HepG2 (cell line): ENCODE measurements around the gene PCGF6. TPM values are rescaled to one million over a fixed set of nuclear protein-coding genes. Genes with fewer than 3 reads are reported as not detected.

Experiments used
- ATF7-NPFF ChIP-seq: sonication (generic); formaldehyde crosslinking; IDR thresholded peaks from 2 replicates; pipeline ENCODE4 v1.8.1; 2023; ENCODE audit warnings: mild to moderate bottlenecking, low read depth, missing genetic modification reagents, moderate library complexity
- BHLHE40 ChIP-seq: IDR thresholded peaks from 2 replicates; pipeline ENCODE4 v1.6.1; 2011; ENCODE audit warnings: low read length, improper control_type of control experiment
- BORCS8-MEF2B ChIP-seq: sonication (generic); formaldehyde crosslinking; IDR thresholded peaks from 2 replicates; pipeline ENCODE4 v1.8.0; 2022; ENCODE audit warnings: mild to moderate bottlenecking, missing genetic modification reagents
- CEBPB ChIP-seq: IDR thresholded peaks from 2 replicates; pipeline ENCODE4 v1.6.1; 2011; ENCODE audit warnings: low read depth, low read length, improper control_type of control experiment, borderline replicate concordance
- CHD4 ChIP-seq: fragments of 200-600 bp; sonication (generic); IDR thresholded peaks from 2 replicates; pipeline ENCODE4 v1.7.0; 2017; ENCODE audit warnings: mild to moderate bottlenecking, low read length, borderline replicate concordance
- CREBL2 ChIP-seq: sonication (generic); formaldehyde crosslinking; IDR thresholded peaks from 2 replicates; pipeline ENCODE4 v1.8.1; 2023; ENCODE audit warnings: missing genetic modification reagents, mild to moderate bottlenecking, borderline replicate concordance
- GATAD2A ChIP-seq: IDR thresholded peaks from 2 replicates; pipeline ENCODE4 v1.6.1; 2016
- GFI1 ChIP-seq: sonication (generic); formaldehyde crosslinking; IDR thresholded peaks from 2 replicates; pipeline ENCODE4 v1.5.0; 2020; ENCODE audit warnings: missing genetic modification reagents, mild to moderate bottlenecking, borderline replicate concordance
- KAT7 ChIP-seq: IDR thresholded peaks from 2 replicates; pipeline ENCODE4 v1.6.1; 2018; ENCODE audit warnings: borderline replicate concordance, missing compliant biosample characterization
- MIXL1 ChIP-seq: IDR thresholded peaks from 2 replicates; pipeline ENCODE4 v1.6.1; 2016
- NFE2 ChIP-seq: sonication (generic); formaldehyde crosslinking; IDR thresholded peaks from 2 replicates; pipeline ENCODE4 v1.4.0; 2020; ENCODE audit warnings: missing genetic modification reagents
- PCBP1 ChIP-seq: fragments of 200-400 bp; formaldehyde crosslinking; IDR thresholded peaks from 2 replicates; pipeline ENCODE4 v1.6.1; 2017; ENCODE audit warnings: mild to moderate bottlenecking, low read depth, low read length, borderline replicate concordance
- PTBP1 ChIP-seq: fragments of 200-400 bp; formaldehyde crosslinking; IDR thresholded peaks from 2 replicates; pipeline ENCODE4 v1.6.1; 2018; ENCODE audit warnings: low read length, low read depth; ENCODE audit not compliant: poor library complexity, severe bottlenecking
- RFXAP ChIP-seq: sonication (generic); formaldehyde crosslinking; IDR thresholded peaks from 2 replicates; pipeline ENCODE4 v1.4.0; 2020; ENCODE audit warnings: missing genetic modification reagents, borderline replicate concordance
- RNF2 ChIP-seq: fragments of 450-650 bp; conservative IDR thresholded peaks from 2 replicates; pipeline ENCODE4 v1.6.1; 2016; ENCODE audit warnings: low read depth
- SETDB1 ChIP-seq: sonication (generic); formaldehyde crosslinking; IDR thresholded peaks from 2 replicates; pipeline ENCODE4 v1.5.1; 2020; ENCODE audit warnings: missing genetic modification reagents, mild to moderate bottlenecking, borderline replicate concordance
- TBX2 ChIP-seq: sonication (generic); formaldehyde crosslinking; IDR thresholded peaks from 2 replicates; pipeline ENCODE4 v1.5.0; 2020; ENCODE audit warnings: missing genetic modification reagents, mild to moderate bottlenecking, borderline replicate concordance
- ZFAT ChIP-seq: sonication (generic); formaldehyde crosslinking; conservative IDR thresholded peaks from 2 replicates; pipeline ENCODE4 v1.8.1; 2023; ENCODE audit warnings: missing genetic modification reagents, inconsistent platforms
- ZFP82 ChIP-seq: sonication (generic); formaldehyde crosslinking; IDR thresholded peaks from 2 replicates; pipeline ENCODE4 v1.5.1; 2020; ENCODE audit warnings: mild to moderate bottlenecking, missing genetic modification reagents, borderline replicate concordance
- ZNF33A ChIP-seq: sonication (generic); formaldehyde crosslinking; IDR thresholded peaks from 2 replicates; pipeline ENCODE4 v1.5.1; 2020; ENCODE audit warnings: missing genetic modification reagents, mild to moderate bottlenecking, moderate library complexity, borderline replicate concordance
- ZNF496 ChIP-seq: sonication (generic); formaldehyde crosslinking; IDR thresholded peaks from 2 replicates; pipeline ENCODE4 v1.8.1; 2023; ENCODE audit warnings: mild to moderate bottlenecking, moderate library complexity, missing genetic modification reagents; ENCODE audit not compliant: insufficient replicate concordance
- ZNF770 ChIP-seq: sonication (generic); formaldehyde crosslinking; IDR thresholded peaks from 2 replicates; pipeline ENCODE4 v1.5.0; 2020; ENCODE audit warnings: mild to moderate bottlenecking, missing genetic modification reagents
- ZNF780A ChIP-seq: sonication (generic); formaldehyde crosslinking; IDR thresholded peaks from 2 replicates; pipeline ENCODE4 v1.8.0; 2022; ENCODE audit warnings: mild to moderate bottlenecking, missing genetic modification reagents, moderate library complexity
- ZNF883 ChIP-seq: sonication (generic); formaldehyde crosslinking; IDR thresholded peaks from 2 replicates; pipeline ENCODE4 v1.5.1; 2020; ENCODE audit warnings: mild to moderate bottlenecking, missing genetic modification reagents; ENCODE audit errors: not compliant biosample characterization
- ZSCAN12 ChIP-seq: sonication (generic); formaldehyde crosslinking; IDR thresholded peaks from 2 replicates; pipeline ENCODE4 v1.9.0; 2021; ENCODE audit warnings: mild to moderate bottlenecking, missing genetic modification reagents
- polyA plus RNA-seq, 8 experiments: library from polyadenylated mRNA; depleted of rRNA in 3 of 8; stranded (reverse) in 7 of 8; unstranded in 1 of 8; fragments of >200 nt; fragmentation: Illumina TruSeq in 4 of 8; extraction: Trizol in 4 of 8; gene quantifications; 2 replicates each; pipeline versions ENCODE4 v1.2.1 to v1.2.3, GENCODE V29; 2011 to 2016; ENCODE audit warnings: low read depth in 4 of 8, missing spikeins in 1 of 8, mixed read lengths in 1 of 8; ENCODE audit not compliant: insufficient read depth in 1 of 8
- total RNA-seq, 5 experiments: library from RNA; depleted of rRNA; stranded (reverse); fragments of >200 nt; fragmentation: Illumina TruSeq; extraction: Trizol; gene quantifications; 2 replicates each; pipeline ENCODE4 v1.2.3, GENCODE V29; 2016; ENCODE audit warnings: low read depth in 1 of 5
- TF ChIP-seq, protein P1 (sequence below): sonication (generic); formaldehyde crosslinking; IDR thresholded peaks from 2 replicates; pipeline ENCODE4 v1.8.0; 2022; ENCODE audit warnings: mild to moderate bottlenecking, missing genetic modification reagents, moderate library complexity
- TF ChIP-seq, protein P2 (sequence below): sonication (generic); formaldehyde crosslinking; IDR thresholded peaks from 2 replicates; pipeline ENCODE4 v1.5.0; 2020; ENCODE audit warnings: missing genetic modification reagents

Gene PCGF6
- total and polyA plus RNA-seq, 2 of the 13 experiments (the other 11 are each of a cell fraction or from before 2014, with no cell fraction given): 5.2 to 19.4 TPM

DNA sequence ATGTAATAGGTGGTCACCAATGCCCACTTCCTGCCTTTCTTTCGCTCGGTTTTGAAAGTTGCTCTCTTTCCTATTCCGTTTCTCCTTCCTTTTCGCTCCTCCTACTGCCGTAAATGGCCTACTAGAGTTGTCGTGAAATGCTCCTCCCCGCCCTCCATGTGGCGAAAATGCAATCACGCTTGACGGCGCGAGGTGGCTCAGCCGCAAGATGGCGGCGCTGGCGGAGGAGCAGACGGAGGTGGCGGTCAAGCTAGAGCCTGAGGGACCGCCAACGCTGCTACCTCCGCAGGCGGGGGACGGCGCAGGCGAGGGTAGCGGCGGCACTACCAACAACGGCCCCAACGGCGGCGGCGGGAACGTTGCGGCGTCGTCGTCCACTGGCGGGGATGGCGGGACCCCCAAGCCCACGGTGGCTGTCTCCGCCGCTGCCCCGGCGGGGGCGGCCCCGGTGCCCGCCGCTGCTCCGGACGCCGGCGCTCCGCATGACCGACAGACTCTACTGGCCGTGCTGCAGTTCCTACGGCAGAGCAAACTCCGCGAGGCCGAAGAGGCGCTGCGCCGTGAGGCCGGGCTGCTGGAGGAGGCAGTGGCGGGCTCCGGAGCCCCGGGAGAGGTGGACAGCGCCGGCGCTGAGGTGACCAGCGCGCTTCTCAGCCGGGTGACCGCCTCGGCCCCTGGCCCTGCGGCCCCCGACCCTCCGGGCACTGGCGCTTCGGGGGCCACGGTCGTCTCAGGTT is 17.0 kb upstream of the PCGF6 start, which contains the start of gene TAF5 (continued):
- TF ChIP-seq, protein P1, sequence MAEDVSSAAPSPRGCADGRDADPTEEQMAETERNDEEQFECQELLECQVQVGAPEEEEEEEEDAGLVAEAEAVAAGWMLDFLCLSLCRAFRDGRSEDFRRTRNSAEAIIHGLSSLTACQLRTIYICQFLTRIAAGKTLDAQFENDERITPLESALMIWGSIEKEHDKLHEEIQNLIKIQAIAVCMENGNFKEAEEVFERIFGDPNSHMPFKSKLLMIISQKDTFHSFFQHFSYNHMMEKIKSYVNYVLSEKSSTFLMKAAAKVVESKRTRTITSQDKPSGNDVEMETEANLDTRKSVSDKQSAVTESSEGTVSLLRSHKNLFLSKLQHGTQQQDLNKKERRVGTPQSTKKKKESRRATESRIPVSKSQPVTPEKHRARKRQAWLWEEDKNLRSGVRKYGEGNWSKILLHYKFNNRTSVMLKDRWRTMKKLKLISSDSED: no peak
- peak; percentile 57 for TF ChIP-seq CREBL2 (CRISPR knock-in tag)
- TF ChIP-seq KAT7: peak; percentile 90
- TF ChIP-seq RNF2: no peak
- TF ChIP-seq RFXAP (CRISPR knock-in tag): no peak
- TF ChIP-seq MIXL1 (CRISPR knock-in tag): peak; percentile 81; the same call in 1 of the 2 replicates
- no peak for TF ChIP-seq NFE2 (CRISPR knock-in tag)
- no peak for TF ChIP-seq ZNF496 (CRISPR knock-in tag)
- no peak for TF ChIP-seq PCBP1
- TF ChIP-seq BHLHE40: no peak
- 0 out of 2 replicates have a peak, but pooled peaks have one; percentile 65 for TF ChIP-seq BORCS8-MEF2B (CRISPR knock-in tag)
- TF ChIP-seq, protein P2, sequence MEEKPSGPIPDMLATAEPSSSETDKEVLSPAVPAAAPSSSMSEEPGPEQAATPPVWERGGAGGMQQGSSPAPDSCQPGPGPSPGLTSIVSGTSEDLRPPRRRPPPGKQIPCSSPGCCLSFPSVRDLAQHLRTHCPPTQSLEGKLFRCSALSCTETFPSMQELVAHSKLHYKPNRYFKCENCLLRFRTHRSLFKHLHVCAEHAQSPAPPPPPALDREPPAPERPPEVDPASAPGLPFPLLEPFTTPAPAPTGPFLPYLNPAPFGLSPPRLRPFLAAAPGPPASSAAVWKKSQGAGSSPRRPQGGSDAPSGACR (CRISPR knock-in tag): peak; percentile 18; the same call in 1 of the 2 replicates
- peak; percentile 63; the same call in 1 of the 2 replicates for TF ChIP-seq GFI1 (CRISPR knock-in tag)
- TF ChIP-seq TBX2 (CRISPR knock-in tag): peak; percentile 74
- no peak for TF ChIP-seq ZSCAN12 (CRISPR knock-in tag)
- TF ChIP-seq PTBP1: no peak
- peak; percentile 73 for TF ChIP-seq ZNF883 (CRISPR knock-in tag)
- TF ChIP-seq ZNF33A: no peak
- no peak for TF ChIP-seq SETDB1
- TF ChIP-seq ZFP82 (CRISPR knock-in tag): peak; percentile 87; the same call in 1 of the 2 replicates
- peak; percentile 51 for TF ChIP-seq ATF7-NPFF (CRISPR knock-in tag)
- TF ChIP-seq ZNF780A (CRISPR knock-in tag): no peak
- TF ChIP-seq CHD4: no peak
- peak; percentile 77 for TF ChIP-seq GATAD2A
- no peak for TF ChIP-seq ZFAT
- TF ChIP-seq ZNF770 (CRISPR knock-in tag): peak; percentile 53; the same call in 1 of the 2 replicates
- no peak for TF ChIP-seq CEBPB
